Measurements from ENCODE around the gene TAF4.
"Not testable (repeated sequence)": the region's sequence is repeated elsewhere in the genome, so short reads cannot be mapped to it uniquely, and the experiment has no call there.

DNA sequence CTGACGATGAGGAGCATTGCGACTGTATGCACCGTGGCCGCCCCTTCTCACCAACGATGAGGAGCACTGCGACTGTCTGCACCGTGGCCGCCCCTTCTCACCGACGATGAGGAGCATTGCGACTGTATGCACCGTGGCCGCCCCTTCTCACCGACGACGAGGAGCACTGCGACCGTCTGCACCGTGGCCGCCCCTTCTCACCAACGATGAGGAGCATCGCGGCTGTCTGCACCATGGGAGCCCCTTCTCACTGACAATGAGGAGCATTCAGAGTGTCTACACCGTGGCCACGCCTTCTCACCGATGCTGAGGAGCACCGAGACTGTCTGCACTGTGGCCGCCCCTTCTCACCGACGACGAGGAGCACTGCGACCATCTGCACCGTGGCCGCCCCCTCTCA, 120.7 kb downstream of the TAF4 start:
- TF ChIP-seq, protein P1, sequence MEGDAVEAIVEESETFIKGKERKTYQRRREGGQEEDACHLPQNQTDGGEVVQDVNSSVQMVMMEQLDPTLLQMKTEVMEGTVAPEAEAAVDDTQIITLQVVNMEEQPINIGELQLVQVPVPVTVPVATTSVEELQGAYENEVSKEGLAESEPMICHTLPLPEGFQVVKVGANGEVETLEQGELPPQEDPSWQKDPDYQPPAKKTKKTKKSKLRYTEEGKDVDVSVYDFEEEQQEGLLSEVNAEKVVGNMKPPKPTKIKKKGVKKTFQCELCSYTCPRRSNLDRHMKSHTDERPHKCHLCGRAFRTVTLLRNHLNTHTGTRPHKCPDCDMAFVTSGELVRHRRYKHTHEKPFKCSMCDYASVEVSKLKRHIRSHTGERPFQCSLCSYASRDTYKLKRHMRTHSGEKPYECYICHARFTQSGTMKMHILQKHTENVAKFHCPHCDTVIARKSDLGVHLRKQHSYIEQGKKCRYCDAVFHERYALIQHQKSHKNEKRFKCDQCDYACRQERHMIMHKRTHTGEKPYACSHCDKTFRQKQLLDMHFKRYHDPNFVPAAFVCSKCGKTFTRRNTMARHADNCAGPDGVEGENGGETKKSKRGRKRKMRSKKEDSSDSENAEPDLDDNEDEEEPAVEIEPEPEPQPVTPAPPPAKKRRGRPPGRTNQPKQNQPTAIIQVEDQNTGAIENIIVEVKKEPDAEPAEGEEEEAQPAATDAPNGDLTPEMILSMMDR (IDR thresholded peaks at IDR 0.05; ENCODE audit: low read length): not testable (repeated sequence)
- TF ChIP-seq EZH2phosphoT487 (IDR thresholded peaks at IDR 0.05; ENCODE audit: low read length); EZH2 (optimal IDR thresholded peaks at IDR 0.05; ENCODE audit: low read depth, low read length): not testable (repeated sequence)
